ENCODE results near the gene ROBO4.

Gene ROBO4

DNA sequence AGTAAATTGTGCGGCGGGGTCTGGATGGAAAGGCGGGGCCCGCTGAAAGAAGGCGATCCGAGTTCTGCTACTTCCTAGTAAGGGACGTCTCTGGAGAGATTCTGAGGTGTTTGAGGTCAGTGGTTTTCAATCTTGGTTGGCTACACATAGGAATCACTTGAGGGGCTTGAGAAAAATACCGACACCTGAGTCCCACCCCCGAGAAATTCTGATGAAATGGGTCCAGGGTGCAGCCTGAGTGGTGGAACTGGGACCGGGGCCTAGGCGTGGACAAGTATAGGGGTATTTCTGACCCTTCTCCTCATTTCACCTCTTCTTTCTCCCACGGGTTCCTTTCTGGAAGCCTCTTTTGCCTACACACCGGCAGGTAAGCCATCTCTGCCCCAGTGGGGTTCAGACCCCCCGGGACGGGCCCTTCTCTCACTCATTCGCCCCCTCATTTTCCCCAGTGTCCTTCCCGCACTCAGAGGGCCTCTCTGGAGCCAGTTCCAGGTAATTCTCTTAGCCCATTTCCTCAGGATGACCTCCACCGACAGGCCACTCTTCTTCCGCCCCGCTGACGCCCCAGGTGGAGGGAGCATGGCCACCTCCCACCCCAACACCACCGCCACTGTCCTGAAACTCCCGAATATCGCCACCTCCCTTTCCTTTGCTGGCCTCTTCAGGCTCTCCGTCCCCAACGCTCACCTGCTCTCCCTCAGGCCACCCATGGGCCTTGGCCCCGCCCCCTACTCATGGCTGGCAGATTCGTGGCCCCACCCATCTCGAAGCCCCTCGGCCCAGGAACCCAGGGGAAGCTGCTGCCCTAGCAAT lies 20.6 kb downstream of the ROBO4 start:
- no peak for ATAC-seq
- no peak for TF ChIP-seq ISL1 (CRISPR knock-in tag; IDR thresholded peaks at IDR 0.05)
- TF ChIP-seq ZNF8 (CRISPR knock-in tag; IDR thresholded peaks at IDR 0.05), result no peak
- TF ChIP-seq, protein P1, sequence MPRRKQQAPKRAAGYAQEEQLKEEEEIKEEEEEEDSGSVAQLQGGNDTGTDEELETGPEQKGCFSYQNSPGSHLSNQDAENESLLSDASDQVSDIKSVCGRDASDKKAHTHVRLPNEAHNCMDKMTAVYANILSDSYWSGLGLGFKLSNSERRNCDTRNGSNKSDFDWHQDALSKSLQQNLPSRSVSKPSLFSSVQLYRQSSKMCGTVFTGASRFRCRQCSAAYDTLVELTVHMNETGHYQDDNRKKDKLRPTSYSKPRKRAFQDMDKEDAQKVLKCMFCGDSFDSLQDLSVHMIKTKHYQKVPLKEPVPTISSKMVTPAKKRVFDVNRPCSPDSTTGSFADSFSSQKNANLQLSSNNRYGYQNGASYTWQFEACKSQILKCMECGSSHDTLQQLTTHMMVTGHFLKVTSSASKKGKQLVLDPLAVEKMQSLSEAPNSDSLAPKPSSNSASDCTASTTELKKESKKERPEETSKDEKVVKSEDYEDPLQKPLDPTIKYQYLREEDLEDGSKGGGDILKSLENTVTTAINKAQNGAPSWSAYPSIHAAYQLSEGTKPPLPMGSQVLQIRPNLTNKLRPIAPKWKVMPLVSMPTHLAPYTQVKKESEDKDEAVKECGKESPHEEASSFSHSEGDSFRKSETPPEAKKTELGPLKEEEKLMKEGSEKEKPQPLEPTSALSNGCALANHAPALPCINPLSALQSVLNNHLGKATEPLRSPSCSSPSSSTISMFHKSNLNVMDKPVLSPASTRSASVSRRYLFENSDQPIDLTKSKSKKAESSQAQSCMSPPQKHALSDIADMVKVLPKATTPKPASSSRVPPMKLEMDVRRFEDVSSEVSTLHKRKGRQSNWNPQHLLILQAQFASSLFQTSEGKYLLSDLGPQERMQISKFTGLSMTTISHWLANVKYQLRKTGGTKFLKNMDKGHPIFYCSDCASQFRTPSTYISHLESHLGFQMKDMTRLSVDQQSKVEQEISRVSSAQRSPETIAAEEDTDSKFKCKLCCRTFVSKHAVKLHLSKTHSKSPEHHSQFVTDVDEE (CRISPR knock-in tag; IDR thresholded peaks at IDR 0.05), result no peak
- no peak for TF ChIP-seq CSRNP3 (CRISPR knock-in tag; IDR thresholded peaks at IDR 0.05)
- TF ChIP-seq ZFP30 (CRISPR knock-in tag; IDR thresholded peaks at IDR 0.05), result no peak
- TF ChIP-seq RARB (CRISPR knock-in tag; IDR thresholded peaks at IDR 0.05), result no peak

DNA sequence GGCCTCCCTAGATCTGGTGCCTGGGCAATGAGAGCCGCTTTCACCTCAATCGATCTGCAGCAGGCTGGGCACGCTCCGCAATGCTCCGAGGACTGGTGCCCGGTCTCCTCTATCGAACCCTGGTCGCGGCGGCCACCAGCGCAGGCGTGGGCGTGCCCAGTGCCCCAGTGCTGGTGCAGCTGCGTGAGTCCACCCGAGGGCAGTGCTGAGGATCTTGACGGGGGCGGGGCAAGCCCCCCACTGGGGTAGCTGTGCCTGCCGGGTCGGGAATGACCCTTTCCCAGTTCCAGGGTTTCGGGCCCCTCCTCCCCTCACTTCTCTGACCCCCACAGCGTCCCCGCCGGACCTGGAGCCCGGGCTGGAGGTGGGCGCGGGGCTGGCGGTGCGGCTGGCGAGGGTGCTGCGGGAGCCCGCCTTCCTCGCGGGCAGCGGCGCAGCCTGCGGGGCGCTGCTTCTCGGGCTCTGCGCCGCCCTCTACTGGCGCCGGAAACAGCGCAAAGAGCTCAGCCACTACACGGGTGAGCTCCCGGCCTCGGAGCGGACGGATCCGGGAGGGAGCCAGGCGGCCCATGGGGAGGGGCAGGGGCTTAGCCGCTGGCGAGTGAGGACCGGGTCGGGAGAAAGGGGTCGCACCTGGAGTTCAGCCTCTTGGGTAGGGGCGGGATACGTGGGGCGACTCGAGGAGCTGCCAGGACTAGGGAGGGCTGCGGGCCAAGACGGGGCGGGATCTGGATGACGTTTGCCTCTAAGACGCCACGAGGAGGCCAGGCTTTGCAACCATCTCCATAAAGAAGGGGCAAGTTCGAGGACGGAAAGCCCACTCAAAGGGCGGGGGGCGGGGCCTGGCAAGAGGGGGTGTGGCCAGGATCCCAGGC lies 21.5 kb downstream of the ROBO4 start:
- TF ChIP-seq ZC3H10 (CRISPR knock-in tag; IDR thresholded peaks at IDR 0.05) (no peak), SNAI2 (CRISPR knock-in tag; IDR thresholded peaks at IDR 0.05) (no peak), TOX (CRISPR knock-in tag; IDR thresholded peaks at IDR 0.05; ENCODE audit: borderline replicate concordance) (no peak), ZFP3 (CRISPR knock-in tag; IDR thresholded peaks at IDR 0.05) (no peak), ZNF8 (CRISPR knock-in tag; IDR thresholded peaks at IDR 0.05) (no peak), ARNTL (CRISPR knock-in tag; IDR thresholded peaks at IDR 0.05; ENCODE audit: borderline replicate concordance, low read depth) (no peak)
- TF ChIP-seq, protein P2, sequence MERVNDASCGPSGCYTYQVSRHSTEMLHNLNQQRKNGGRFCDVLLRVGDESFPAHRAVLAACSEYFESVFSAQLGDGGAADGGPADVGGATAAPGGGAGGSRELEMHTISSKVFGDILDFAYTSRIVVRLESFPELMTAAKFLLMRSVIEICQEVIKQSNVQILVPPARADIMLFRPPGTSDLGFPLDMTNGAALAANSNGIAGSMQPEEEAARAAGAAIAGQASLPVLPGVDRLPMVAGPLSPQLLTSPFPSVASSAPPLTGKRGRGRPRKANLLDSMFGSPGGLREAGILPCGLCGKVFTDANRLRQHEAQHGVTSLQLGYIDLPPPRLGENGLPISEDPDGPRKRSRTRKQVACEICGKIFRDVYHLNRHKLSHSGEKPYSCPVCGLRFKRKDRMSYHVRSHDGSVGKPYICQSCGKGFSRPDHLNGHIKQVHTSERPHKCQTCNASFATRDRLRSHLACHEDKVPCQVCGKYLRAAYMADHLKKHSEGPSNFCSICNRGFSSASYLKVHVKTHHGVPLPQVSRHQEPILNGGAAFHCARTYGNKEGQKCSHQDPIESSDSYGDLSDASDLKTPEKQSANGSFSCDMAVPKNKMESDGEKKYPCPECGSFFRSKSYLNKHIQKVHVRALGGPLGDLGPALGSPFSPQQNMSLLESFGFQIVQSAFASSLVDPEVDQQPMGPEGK (CRISPR knock-in tag; IDR thresholded peaks at IDR 0.05; ENCODE audit: borderline replicate concordance), result peak; percentile 11; the same call in 1 of the 2 replicates
- ATAC-seq, result peak; percentile 96

GRCh38 chr11:124875401-124875800 lies 22.3 kb downstream of the ROBO4 start:
- ATAC-seq, result no peak
- TF ChIP-seq ZNF70 (CRISPR knock-in tag; IDR thresholded peaks at IDR 0.05) (no peak), CSRNP3 (CRISPR knock-in tag; IDR thresholded peaks at IDR 0.05) (no peak), GLIS3 (CRISPR knock-in tag; IDR thresholded peaks at IDR 0.05) (no peak), ESRRG (CRISPR knock-in tag; IDR thresholded peaks at IDR 0.05) (no peak), CREB5 (CRISPR knock-in tag; IDR thresholded peaks at IDR 0.05; ENCODE audit: low read depth) (no peak), POU6F1 (CRISPR knock-in tag; IDR thresholded peaks at IDR 0.05; ENCODE audit: borderline replicate concordance, low read depth) (no peak), RARB (CRISPR knock-in tag; IDR thresholded peaks at IDR 0.05) (no peak), ISL1 (CRISPR knock-in tag; IDR thresholded peaks at IDR 0.05) (no peak), TOX (CRISPR knock-in tag; IDR thresholded peaks at IDR 0.05; ENCODE audit: borderline replicate concordance) (no peak), ZFP30 (CRISPR knock-in tag; IDR thresholded peaks at IDR 0.05) (no peak), ZNF565 (CRISPR knock-in tag; conservative IDR thresholded peaks at IDR 0.05; ENCODE audit: low read depth) (no peak)
- TF ChIP-seq, protein P2 (CRISPR knock-in tag; IDR thresholded peaks at IDR 0.05; ENCODE audit: borderline replicate concordance), result no peak
- TF ChIP-seq, protein P1 (CRISPR knock-in tag; IDR thresholded peaks at IDR 0.05), result no peak

All from SK-N-SH treated with all-trans-retinoic acid at 6 μM for 48 hours (cell line).